ENCODE measurements around the gene PNKP.
"Not testable (repeated sequence)": the region's sequence is repeated elsewhere in the genome, so short reads cannot be mapped to it uniquely, and the experiment has no call there.

Gene PNKP

DNA sequence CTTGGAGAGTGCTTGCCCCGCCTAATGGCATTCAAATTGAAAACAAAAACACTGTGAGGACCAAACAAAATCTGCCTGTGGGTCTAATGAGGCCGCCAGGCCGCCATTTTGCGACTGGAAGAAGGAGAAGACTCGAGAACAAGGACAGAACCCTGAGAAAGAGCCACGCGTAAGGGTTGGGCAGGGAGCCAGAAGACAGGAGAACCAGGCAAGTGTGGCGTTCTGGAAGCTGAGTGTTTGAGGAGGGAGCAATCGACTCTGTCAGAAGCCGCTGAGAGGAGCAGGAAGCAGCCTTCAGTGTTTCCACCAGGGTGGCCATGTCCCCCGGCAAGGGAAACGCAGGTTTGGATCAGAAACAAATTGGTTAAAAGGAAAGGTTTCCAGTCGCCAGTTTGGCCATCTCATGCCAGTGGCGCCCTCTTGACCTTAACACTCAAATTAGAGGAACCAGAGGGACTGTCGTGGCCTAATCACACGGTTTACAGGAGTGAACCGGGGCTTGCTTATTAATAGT lies 26.6 kb downstream of the PNKP start:
- no peak for DNase-seq

DNA sequence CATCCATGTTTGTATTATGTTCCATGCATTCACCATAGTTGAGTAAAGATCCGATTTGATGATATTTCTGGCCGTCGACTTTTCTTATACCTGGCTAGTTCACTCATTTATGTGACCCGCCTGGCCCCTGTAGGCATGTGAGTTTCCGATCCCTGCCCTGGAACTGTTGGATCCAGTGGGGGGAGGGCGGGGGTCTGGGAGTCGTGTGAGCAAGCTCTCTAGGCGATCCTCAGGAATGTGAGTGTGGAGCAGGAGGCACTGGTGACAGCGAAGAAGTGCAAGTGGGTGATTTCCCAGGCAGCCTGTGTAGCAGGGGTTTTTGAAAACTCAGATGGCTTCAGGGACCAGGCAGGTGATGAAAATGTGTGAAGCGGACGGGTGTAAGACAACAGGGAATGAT lies 27.1 kb downstream of the PNKP start:
- no peak for DNase-seq

DNA sequence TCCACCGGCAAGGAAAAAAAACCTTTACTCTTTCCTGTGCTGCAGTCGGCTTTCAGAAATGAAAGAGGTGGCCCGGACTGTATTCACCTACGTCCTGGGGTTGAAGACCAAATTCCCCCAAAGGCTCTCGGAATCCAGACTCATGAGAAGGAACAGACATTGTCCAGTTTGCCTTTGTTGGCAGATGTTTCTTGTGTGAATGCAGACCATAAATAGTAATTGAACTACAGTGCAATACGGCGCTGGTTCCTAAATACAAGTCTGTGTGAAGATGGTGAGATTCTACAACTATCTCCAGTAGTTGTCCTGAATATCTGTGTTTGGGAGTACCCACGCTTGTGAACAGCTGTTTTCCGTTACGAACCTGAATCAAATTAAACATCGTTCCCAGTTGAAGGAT lies 27.7 kb downstream of the PNKP start:
- no peak for DNase-seq

DNA sequence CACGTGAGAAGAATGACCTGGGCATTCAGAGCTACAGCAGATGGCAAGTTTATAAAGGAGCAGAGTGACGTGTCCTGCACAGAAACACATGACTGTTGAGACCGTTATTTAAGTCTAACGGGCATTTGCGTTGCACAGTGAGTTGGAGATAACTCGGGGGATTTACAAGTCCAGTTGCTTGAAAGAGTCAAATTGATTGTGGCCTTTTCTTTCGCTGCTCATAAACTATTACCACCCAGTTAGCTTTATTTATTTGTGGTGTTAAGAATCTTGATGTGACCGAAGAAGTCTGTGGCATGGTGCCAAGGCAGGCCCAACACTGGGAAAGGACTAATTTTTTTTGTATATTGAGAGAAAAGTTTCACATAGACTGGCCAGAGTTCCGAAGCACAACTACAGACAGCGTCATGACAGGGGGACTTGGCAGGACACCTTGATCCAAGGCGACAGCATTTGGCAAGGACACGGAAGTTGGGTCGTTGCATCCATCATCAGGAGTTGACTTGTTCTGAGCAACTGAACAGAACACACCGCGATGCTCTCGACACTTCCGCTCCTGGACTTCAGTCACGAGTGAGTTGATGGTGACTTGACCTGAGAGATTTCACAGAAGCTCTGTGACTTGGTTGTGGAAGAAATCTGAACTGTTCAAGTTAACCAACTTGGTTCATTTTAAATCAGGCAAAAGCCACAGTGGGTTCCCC lies 28.3 kb downstream of the PNKP start:
- DNase-seq, result no peak

DNA sequence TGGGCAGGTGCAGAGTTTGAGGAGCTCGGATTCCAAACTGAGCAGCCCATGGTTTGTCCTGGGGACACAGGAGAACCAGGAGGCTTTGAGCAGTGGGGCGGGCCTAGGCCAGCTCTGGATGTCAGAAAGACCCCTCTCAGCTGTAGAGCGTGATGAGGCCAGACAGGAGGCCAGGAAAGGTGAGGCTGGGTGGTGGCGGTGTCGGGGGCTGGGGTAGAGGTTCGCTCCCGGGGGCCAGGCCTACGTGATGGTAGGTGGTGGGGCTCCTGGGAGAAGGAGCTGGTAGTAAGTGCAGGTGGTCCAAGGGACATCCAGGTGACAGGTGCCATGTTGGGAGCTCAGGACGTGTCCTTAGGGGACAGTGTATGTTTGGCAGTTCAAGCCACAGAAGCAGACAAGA lies 30.0 kb downstream of the PNKP start:
- no peak for DNase-seq

DNA sequence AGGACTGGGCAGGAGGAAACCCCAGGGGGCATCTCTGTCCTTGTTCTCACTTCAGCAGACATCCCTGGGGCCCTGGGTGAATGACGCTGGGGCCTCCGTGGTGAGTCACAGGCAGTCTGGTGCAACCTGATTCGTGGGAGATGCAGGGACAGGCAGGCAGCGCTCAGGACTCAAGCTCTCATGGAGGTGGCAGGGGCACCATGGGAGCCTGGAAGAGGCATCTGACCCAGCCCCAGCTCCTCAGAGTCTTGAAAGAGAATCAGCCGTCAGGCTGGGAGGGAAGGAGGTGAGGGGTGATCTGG lies 30.4 kb downstream of the PNKP start:
- DNase-seq, result no peak

DNA sequence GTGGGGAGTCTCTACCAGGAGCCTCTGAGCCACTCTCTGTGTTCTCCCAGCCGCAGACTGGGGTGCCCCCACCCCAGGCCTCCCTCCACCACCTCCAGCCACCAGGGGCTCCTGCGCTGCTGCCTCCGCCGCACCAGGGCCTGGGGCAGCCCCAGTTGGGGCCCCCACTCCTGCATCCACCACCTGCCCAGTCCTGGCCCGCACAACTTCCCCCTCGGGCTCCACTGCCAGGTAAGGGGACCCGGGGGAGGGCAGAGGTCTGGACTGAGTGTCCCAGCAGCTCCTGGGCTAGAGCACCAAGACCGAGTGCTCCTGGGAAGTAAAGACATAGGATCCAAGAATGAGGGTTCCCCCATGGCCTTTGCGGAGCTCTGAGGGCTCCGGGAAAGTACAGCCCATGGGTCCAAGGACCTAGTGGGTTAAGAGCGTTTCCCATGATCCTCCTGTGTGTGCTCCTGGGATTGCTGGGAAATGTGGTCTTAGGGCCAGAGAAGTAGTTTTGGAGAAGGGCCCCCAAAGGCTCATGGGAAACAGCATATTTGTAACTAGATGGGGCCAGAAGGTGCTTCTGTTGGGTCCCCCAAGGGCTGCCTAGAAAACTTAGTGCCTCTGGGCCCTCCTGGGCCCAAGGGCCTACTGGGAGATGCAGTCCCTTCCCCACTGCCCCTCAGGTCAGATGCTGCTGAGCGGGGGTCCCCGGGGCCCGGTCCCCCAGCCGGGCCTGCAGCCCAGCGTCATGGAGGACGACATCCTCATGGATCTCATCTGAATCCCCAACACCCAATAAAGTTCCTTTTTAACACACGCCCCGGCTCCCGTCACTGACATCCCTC lies 31.0 kb downstream of the PNKP start:
- DNase-seq, result no peak

DNA sequence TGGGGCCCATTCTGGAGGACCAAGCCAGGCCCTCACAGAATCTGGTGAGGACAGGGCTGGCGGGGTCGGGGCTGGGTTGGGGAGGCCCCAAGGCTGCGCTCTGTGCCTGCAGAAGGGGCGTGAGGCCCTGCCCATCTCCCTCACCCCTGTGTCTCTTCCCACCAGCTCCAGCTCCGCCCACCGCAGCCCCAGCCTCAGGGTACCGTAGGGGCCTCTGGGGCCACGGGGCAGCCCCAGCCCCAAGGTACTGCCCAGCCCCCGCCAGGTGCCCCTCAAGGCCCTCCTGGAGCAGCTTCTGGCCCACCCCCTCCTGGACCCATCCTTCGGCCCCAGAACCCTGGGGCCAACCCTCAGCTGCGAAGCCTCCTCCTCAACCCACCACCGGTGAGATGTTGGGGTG lies 31.8 kb downstream of the PNKP start:
- no peak for DNase-seq

DNA sequence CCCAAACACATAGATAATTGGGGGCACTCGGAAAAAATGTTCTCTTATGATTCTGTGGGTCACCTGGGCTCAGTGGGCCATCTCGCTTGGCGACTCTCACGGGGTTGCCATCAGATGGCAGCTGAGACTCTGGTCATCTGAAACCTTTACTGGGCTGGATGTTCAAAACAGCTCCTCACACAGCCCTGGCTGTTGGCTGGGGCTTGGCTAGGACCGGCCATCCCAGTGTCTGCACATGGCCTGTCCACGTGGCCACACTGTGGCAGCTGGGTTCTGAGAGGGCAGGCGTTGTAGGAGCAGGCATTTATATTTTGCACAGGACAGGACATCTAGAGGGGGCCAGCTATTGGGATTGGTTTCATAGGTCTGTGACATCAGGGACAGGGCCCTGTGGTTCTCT lies 33.8 kb downstream of the PNKP start:
- no peak for DNase-seq

DNA sequence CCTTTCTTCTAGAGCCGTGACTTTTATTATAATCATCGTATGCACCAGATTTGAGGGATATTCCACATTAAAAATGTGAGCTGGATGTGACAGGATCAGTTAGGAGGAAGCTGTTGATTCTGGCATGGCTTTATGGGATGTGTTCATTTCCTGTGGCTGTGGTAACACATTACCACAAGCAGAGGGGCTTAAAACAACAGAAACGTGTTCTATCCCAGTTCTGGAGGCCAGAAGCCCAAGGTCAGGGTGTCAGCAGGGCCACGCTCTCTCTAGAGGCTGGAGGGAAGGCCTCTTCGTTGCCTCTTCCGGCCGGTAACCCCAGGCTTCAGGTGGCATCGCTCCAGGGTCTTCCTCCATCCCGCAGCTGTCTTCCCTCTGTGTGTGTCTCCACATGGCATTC lies 34.8 kb downstream of the PNKP start:
- no peak for DNase-seq

DNA sequence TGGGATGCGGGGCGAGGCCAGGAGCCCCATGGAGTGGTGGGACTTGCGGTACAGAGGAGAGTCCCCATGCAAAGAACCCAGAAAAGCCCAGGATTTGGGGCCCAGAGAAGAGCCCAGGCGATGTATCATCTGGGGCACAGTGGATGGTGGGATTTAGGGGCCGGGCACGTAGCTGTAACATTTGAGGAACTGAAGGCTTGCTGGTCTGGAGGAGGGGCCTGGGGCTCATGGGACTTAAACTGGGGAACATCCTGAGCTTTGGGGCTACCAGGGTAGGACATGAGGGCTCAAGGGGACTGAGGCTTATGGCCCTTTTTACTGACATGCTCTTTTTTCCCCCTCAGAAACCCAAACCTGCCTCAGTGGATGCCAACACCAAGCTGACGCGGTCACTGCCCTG lies 35.8 kb downstream of the PNKP start:
- no peak for DNase-seq

DNA sequence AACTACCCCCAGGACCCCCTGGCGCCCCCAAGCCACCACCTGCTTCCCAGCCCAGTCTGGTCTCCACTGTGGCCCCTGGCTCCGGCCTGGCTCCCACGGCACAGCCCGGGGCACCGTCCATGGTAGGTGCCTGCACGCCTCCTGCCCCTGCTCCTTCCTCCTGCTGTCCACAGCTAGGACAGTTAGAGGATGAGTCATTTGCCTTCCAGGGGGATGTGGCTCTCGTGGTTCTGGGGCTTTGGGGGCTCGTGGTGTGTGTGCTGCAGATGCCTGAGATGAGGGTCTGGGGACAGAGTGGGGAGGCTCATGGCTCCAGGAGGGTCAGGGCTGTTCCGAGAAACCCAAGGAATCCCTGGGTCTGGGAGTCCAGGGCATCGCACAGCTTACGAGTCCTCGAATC lies 36.6 kb downstream of the PNKP start:
- no peak for DNase-seq

DNA sequence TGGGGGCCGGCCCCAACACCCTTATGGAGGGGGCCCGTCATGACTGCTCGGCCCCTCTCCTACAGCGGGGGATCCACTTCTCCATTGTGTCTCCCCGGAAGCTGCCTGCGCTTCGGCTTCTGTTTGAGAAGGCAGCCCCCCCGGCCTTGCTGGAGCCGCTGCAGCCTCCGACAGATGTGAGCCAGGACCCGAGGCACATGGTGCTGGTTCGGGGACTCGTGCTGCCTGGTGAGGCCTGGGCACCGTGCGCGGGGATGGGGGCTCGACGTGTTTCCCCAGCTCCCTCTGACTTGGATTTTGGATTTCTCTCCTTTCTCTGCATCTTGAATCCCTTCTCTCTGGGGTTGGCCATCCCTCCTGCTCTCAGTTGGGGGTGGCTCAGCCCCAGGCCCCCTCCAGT lies 37.7 kb downstream of the PNKP start:
- DNase-seq, result no peak

DNA sequence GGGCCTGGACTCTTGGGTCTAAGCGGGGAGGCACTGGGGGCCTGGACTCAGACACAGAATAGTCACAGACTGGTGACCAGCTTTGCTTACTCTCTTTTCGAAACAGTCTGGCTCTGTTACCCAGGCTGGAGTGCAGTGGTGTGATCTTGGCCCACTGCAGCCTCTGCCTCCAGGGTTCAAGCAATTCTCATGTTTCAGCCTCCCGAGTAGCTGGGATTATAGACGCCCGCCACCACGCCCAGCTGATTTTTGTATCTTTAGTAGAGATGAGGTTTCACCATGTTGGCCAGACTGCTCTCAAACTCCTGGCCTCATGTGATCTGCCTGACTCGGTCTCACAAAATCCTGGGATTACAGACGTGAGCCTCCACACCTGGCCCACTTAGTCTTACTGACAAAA lies 38.2 kb downstream of the PNKP start:
- no peak for DNase-seq

DNA sequence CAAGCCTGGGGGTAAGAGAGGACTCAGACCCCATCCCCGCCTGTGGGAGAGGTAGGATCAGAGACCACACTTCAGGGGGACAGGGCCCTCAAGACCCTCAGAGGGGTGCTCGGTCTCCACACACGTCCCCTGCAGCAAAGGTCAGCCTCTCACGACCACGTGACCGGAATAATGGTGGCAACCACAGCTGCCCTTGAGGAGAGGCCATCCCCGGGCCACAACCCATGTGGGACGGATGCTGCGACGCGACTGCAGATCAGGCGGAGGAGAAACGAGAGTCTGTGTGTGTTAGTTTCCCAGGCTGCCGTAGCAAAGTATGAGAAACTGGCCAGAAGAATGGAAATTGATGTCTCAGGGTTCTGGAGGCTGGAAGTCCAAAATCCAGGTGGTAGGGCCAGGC lies 40.3 kb downstream of the PNKP start:
- no peak for DNase-seq

DNA sequence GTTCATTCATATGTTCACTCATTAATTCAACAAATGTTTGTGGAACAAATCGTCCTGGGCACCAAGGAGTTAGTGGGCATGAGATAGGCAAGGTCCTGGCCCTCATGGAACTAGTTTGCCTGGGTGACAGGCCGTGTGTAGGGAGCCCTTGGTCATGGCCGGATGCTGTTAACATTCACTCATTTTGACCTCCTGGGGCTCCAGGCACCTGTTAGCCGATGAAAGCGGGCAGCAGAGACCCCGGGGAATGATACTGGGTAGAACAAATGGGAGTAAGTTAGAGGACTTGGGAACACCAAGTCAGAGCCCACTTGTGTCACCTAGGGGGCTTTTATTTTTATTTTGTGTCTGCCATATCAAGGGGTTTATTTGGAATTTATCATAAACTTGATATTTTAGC lies 42.7 kb downstream of the PNKP start:
- no peak for DNase-seq

DNA sequence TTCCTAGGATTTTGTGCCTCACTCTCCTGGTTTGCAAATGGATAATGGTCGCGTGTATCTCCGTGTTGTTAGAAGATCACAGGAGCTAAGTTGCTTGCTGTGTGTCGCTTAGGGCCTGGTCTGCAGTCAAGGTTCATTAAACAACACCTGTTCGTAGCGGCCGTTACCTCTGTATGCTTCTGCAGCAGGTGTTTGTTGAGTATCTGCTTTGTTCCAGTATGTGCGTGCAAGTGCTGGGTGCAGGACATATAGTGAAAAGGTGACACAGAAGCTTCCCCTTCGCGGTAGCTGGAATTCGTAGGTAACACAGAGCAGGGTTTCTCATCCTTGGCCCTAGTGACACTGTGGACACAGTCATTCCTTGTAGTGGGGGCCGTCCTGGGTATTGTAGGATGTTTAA lies 43.9 kb downstream of the PNKP start:
- DNase-seq, result no peak

DNA sequence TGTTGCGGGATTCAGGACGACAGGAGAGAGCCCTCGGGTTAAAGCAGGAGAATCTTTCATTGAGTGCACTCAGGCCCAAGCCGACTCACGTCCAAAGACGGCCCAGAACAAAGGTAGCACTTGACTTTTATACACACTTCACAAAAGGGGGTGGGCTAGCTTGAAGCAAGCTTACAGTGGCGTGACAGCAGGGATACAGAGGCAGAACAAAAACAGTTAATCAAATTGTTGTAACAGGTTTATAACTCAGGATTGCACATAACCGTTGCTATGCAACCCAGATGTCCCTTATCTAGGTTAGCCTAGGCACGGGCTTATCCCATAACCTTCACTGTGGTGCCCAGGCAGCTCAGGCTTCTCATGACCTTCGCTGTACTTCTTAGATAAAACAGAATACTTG lies 47.3 kb downstream of the PNKP start:
- DNase-seq, result no peak

DNA sequence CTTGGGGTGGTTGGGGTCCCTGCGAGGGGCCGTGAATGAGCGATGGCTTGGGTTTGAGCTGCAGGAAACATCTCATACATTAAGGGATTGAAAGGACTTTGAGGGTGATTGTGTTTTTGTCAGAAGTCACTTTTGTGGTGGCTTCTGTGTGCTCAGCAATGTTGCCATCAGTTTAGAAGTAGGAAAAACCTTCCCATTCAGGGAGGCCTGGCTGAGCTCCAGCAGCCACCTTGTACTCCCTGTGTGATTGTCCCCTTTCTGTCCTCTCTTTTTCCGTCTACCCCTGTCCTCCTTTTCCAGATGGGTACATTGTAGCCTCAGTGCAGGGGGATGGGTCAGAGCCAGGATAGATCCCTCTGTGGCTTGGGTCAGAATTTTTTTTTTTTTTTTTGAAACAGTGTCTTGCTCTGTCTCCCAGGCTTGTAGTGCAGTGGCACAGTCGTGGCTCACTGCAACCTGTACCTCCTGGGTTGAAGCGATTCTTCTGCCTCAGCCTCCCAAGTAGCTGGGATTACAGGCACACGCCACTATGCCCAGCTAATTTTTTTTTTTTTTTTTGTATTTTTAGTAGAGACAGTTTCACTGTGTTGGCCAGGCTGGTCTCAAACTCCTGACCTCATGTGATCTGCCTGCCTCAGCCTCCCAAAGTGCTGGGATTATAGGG lies 47.8 kb downstream of the PNKP start:
- not testable (repeated sequence) for DNase-seq

DNA sequence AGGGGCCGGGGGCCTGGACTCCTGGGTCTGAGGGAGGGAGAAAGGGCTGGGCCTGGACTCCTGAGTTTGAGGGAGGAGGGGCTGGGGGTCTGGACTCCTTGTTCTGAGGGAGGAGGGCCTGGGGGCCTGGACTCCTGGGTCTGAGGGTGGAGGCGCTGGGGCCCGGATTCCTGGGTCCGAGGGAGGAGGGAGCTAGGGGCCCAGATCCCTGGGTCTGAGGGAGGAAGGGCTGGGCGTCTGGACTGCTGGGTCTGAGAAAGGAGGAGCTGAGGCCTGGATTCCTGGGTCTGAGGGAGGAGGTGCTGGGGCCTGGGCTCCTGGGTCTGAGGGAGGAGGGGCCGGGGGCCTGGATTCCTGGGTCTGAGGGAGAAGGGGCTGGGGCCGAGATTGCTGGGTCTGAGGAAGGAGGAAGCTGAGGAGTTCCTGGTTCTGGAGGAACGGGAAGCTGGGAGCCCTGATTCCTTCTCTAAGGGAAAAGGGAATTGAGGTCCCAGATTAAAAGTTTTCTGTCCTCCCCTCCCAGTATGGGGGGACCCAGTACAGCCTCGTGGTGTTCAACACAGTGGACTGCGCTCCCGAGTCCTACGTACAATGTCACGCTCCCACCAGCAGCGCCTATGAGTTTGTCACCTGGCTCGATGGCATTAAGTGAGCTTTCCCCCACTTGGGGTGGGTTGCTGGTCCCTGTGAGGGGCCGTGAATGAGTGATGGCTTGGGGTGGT lies 48.6 kb downstream of the PNKP start:
- DNase-seq, result no peak

DNA sequence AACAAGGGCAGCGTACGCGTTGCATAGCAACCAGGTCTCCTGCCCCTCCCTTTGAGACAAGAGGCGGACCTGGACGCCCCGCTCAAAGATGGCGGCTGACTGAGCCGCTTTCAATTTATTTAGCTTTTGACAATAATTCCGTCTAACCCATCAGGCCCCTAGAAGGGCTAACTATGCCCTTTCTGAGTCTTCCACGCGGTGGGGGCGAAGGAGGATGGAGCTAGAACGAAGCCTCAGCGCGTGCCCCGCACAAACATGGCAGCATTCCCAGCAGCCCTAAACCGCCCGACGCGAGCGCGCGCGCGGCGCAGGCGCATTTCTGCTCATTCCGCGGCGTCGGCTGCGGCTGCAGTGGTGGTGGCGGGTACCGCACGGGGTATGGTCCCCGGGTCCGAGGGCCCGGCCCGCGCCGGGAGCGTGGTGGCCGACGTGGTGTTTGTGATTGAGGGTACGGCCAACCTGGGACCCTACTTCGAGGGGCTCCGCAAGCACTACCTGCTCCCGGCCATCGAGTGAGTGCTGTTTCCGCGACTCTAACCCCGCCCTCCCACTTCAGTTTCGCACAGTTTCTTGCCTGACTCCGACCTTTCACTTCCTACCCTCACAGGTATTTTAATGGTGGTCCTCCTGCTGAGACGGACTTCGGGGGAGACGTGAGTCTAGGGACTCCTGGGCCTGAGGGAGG lies 49.3 kb downstream of the PNKP start, which contains the start of gene MED25:
MED25 (plus strand) TSS at position 326 of the 685 bp plus-strand sequence; CDS start at position 379, 53 bp downstream.
- DNase-seq, result peak; percentile 91

DNA sequence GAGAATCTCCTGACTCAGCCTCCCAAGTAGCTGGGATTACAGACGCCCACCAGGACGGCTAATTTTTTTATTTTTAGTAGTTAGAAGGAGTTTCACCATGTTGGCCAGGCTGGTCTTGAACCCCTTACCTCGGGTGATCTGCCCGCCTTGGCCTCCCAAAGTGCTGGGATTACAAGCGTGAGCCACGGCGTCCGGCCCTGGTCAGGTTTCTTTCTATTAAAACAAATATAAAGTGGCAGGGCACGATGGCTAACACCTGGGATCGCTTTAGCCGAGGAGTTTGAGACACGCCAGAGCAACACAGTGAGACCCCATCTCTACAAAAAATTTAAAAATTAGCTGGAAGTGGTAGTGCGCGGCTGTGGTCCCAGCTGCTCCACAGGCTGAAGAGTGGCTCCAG lies 50.8 kb downstream of the PNKP start:
- no peak for DNase-seq

DNA sequence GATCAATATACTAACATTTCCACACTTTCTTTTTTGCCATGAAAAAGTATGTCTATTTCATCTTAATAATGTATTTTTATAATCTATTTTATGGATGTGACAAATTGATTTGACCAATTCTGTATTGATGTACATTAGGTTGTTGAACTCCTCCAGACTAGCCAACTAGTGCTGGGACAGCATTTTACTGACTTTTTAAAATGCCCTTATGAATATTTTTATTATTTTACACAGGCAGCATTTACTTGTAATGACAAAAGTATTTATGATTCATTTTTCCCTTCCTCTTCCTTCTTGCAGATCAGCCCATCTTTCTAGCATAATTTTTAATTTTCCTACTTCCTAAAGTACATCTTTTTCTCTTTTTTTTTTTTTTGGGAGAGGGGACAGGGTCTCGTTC lies 53.4 kb downstream of the PNKP start:
- DNase-seq, result no peak
